ENCODE results near the gene EDN2.
A peak's percentile ranks its signal among the peaks of the same experiment; 100 is the strongest.

Gene EDN2

GRCh38 chr1:41484402-41485241 lies at the start of gene EDN2:
TSS of gene EDN2 (minus strand) at chr1:41484683. CDS start at chr1:41484601, 82 bp downstream.
- no peaks in the 10 kb centered on the region for H3K27me3 ChIP-seq
- H3K9ac ChIP-seq = peak within 1 kb of the TSS in 2 of 11 experiments; percentile 13 to 15; a peak in 2 of 22 replicates
- H3K4me3 ChIP-seq = no peak within 1 kb of the TSS
- peak within 1 kb of the TSS; percentile 36 to 91 (median 76) for H3K4me2 ChIP-seq
- H3K36me3 ChIP-seq = no peaks in the 10 kb centered on the region
- TF ChIP-seq Cebpa-rat (IDR thresholded peaks at IDR 0.05) = no peak
- peaks cover 37 to 60% (median 56%) of the 10 kb centered on the region in 10 experiments for H3K4me1 ChIP-seq
- no peak within 1 kb of the TSS for H3K27ac ChIP-seq
- no peaks in the 10 kb centered on the region; a peak in 1 of 22 replicates for H4K20me1 ChIP-seq
- no peaks in the 10 kb centered on the region for H3K9me3 ChIP-seq (replicated peaks in 1 of 11)

- H3K4me3 ChIP-seq = no peak overlapping the region
- no peak overlapping the region for H3K9ac ChIP-seq
- H3K27ac ChIP-seq = no peak overlapping the region
- H3K36me3 ChIP-seq = peaks cover 0 to 8% (median 0%) of the 10 kb centered on the region in 11 experiments; a peak in 1 of 22 replicates
- no peaks in the 10 kb centered on the region for H3K27me3 ChIP-seq
- H4K20me1 ChIP-seq = peaks cover 0 to 29% (median 0%) of the 10 kb centered on the region in 11 experiments; a peak in 5 of 22 replicates
- peaks cover 37 to 53% (median 44%) of the 10 kb centered on the region in 10 experiments for H3K4me1 ChIP-seq
- TF ChIP-seq Cebpa-rat (IDR thresholded peaks at IDR 0.05) = no peak
- peak overlapping the region in 2 of 11 experiments; percentile 7 to 79; a peak in 1 of 22 replicates for H3K4me2 ChIP-seq
- H3K9me3 ChIP-seq (replicated peaks in 1 of 11) = peaks cover 0 to 9% (median 0%) of the 10 kb centered on the region in 11 experiments; a peak in 2 of 22 replicates
Observed at GRCh38 chr1:41533731-41534080, 49.2 kb upstream of the EDN2 start.

GRCh38 chr1:41533016-41533730 lies 48.7 kb upstream of the EDN2 start:
- Histone ChIP-seq H3K4me2 (peak overlapping the region in 2 of 11 experiments; percentile 7 to 79; a peak in 1 of 22 replicates), H3K9ac (no peak overlapping the region)

GRCh38 chr1:41532206-41532975 lies 47.9 kb upstream of the EDN2 start:
- Histone ChIP-seq H3K4me2 (0 out of 22 replicates have a peak overlapping the region, but pooled peaks of 1 of the 11 experiments have one; percentile 7), H3K27ac (no peak overlapping the region), H3K36me3 (peaks cover 0 to 8% (median 0%) of the 10 kb centered on the region in 11 experiments; a peak in 1 of 22 replicates), H3K4me1 (peaks cover 24 to 39% (median 31%) of the 10 kb centered on the region in 10 experiments), H3K27me3 (no peaks in the 10 kb centered on the region), H3K9me3 (replicated peaks in 1 of 11) (peaks cover 0 to 9% (median 0%) of the 10 kb centered on the region in 11 experiments; a peak in 2 of 22 replicates), H3K9ac (no peak overlapping the region), H4K20me1 (peaks cover 0 to 17% (median 0%) of the 10 kb centered on the region in 11 experiments; a peak in 4 of 22 replicates), H3K4me3 (no peak overlapping the region)
- TF ChIP-seq Cebpa-rat (IDR thresholded peaks at IDR 0.05) = no peak

More at GRCh38 chr1:41533016-41533730, 48.7 kb upstream of the EDN2 start:
- no peaks in the 10 kb centered on the region for H3K27me3 ChIP-seq
- H3K9me3 ChIP-seq (replicated peaks in 1 of 11) = peaks cover 0 to 9% (median 0%) of the 10 kb centered on the region in 11 experiments; a peak in 2 of 22 replicates
- no peak overlapping the region for H3K27ac ChIP-seq
- H3K4me1 ChIP-seq = peaks cover 32 to 47% (median 39%) of the 10 kb centered on the region in 10 experiments
- peaks cover 0 to 8% (median 0%) of the 10 kb centered on the region in 11 experiments; a peak in 1 of 22 replicates for H3K36me3 ChIP-seq
- no peak overlapping the region for H3K4me3 ChIP-seq
- no peak for TF ChIP-seq Cebpa-rat (IDR thresholded peaks at IDR 0.05)
- H4K20me1 ChIP-seq = peaks cover 0 to 24% (median 0%) of the 10 kb centered on the region in 11 experiments; a peak in 5 of 22 replicates

- peaks cover 0 to 10% (median 0%) of the 10 kb centered on the region in 11 experiments; a peak in 2 of 22 replicates for H3K36me3 ChIP-seq
- peaks cover 0 to 21% (median 0%) of the 10 kb centered on the region in 11 experiments; a peak in 5 of 22 replicates for H4K20me1 ChIP-seq
- peaks cover 0 to 9% (median 0%) of the 10 kb centered on the region in 11 experiments; a peak in 2 of 22 replicates for H3K9me3 ChIP-seq (replicated peaks in 1 of 11)
- H3K4me2 ChIP-seq = no peak overlapping the region
- no peak for TF ChIP-seq Cebpa-rat (IDR thresholded peaks at IDR 0.05)
- no peak overlapping the region for H3K27ac ChIP-seq
- H3K9ac ChIP-seq = no peak overlapping the region
- peaks cover 4 to 20% (median 11%) of the 10 kb centered on the region in 10 experiments for H3K4me1 ChIP-seq
- H3K27me3 ChIP-seq = no peaks in the 10 kb centered on the region
- no peak overlapping the region for H3K4me3 ChIP-seq
Observed at GRCh38 chr1:41530411-41530810, 45.9 kb upstream of the EDN2 start.

- Histone ChIP-seq H3K27ac (no peak overlapping the region), H3K9ac (no peak overlapping the region), H3K4me1 (peaks cover 0 to 14% (median 5%) of the 10 kb centered on the region in 10 experiments; a peak in 14 of 20 replicates), H3K4me2 (no peak overlapping the region), H3K27me3 (no peaks in the 10 kb centered on the region), H3K36me3 (peaks cover 0 to 16% (median 0%) of the 10 kb centered on the region in 11 experiments; a peak in 7 of 22 replicates), H4K20me1 (peaks cover 0 to 26% (median 0%) of the 10 kb centered on the region in 11 experiments; a peak in 6 of 22 replicates), H3K4me3 (no peak overlapping the region), H3K9me3 (replicated peaks in 1 of 11) (peaks cover 0 to 9% (median 0%) of the 10 kb centered on the region in 11 experiments; a peak in 2 of 22 replicates)
- no peak for TF ChIP-seq Cebpa-rat (IDR thresholded peaks at IDR 0.05)
Observed at GRCh38 chr1:41529621-41530395, 45.3 kb upstream of the EDN2 start.

GRCh38 chr1:41528726-41529605 lies 44.5 kb upstream of the EDN2 start:
- H3K9me3 ChIP-seq (replicated peaks in 1 of 11) = peaks cover 0 to 9% (median 0%) of the 10 kb centered on the region in 11 experiments; a peak in 2 of 22 replicates
- peaks cover 0 to 27% (median 0%) of the 10 kb centered on the region in 11 experiments; a peak in 6 of 22 replicates for H4K20me1 ChIP-seq
- H3K27me3 ChIP-seq = no peaks in the 10 kb centered on the region
- no peak overlapping the region for H3K27ac ChIP-seq
- H3K9ac ChIP-seq = no peak overlapping the region
- no peak overlapping the region for H3K4me3 ChIP-seq
- no peak overlapping the region for H3K4me2 ChIP-seq
- H3K4me1 ChIP-seq = peaks cover 0 to 5% (median 0%) of the 10 kb centered on the region in 10 experiments; a peak in 2 of 20 replicates
- no peak for TF ChIP-seq Cebpa-rat (IDR thresholded peaks at IDR 0.05)
- H3K36me3 ChIP-seq = peaks cover 0 to 24% (median 0%) of the 10 kb centered on the region in 11 experiments; a peak in 8 of 22 replicates

Measured in BLaER1 treated with 17β-estradiol and CSF1 and Interleukin-3, amounts not matched to agents 10 nM and 100 nM (cell line).